NT2/D1 (cell line): Measurements from ENCODE around the gene COG7.

Source experiments
- DNase-seq: peaks from one replicate; pipeline ENCODE4 v3.0.0-alpha.2; 2011; ENCODE audit warnings: low read depth, low spot score
- H3K27me3 ChIP-seq: 2 replicates; pipeline ENCODE4 v1.6.0; 2011; ENCODE audit warnings: mild to moderate bottlenecking; ENCODE audit not compliant: insufficient read length, insufficient read depth
- H3K36me3 ChIP-seq: 2 replicates; pipeline ENCODE4 v1.6.1; 2011; ENCODE audit warnings: mild to moderate bottlenecking, low read length, mixed read lengths; ENCODE audit not compliant: insufficient read depth, insufficient read length
- H3K4me1 ChIP-seq: 2 replicates; pipeline ENCODE4 v1.5.1; 2011; ENCODE audit not compliant: insufficient read depth, insufficient read length
- H3K4me3 ChIP-seq: 2 replicates; pipeline ENCODE4 v1.5.1; 2011; ENCODE audit warnings: low read depth; ENCODE audit not compliant: insufficient read length
- H3K9ac ChIP-seq: 2 replicates; pipeline ENCODE4 v1.6.0; 2011; ENCODE audit warnings: low read depth; ENCODE audit not compliant: insufficient read length
- H3K9me3 ChIP-seq: 2 replicates; pipeline ENCODE4 v1.5.1; 2011; ENCODE audit warnings: mild to moderate bottlenecking, low read length; ENCODE audit not compliant: insufficient read depth
- SUZ12 ChIP-seq: IDR thresholded peaks from 2 replicates; pipeline ENCODE4 v1.6.1; 2011; ENCODE audit not compliant: insufficient read length, insufficient read depth; ENCODE audit errors: extremely low read depth
- YY1 ChIP-seq: IDR thresholded peaks from 2 replicates; pipeline ENCODE4 v1.6.1; 2011; ENCODE audit not compliant: insufficient read length, insufficient read depth
- ZNF274 ChIP-seq: IDR thresholded peaks from 2 replicates; pipeline ENCODE4 v1.6.1; 2011; ENCODE audit warnings: mild to moderate bottlenecking, low read depth, low read length

The COG7 gene

GRCh38 chr16:23380501-23380951, 72.5 kb downstream of the COG7 start:
- Histone ChIP-seq H3K4me3 (no peak overlapping the region), H3K4me1 (peaks cover 11% of the 10 kb centered on the region), H3K36me3 (no peaks in the 10 kb centered on the region), H3K27me3 (no peaks in the 10 kb centered on the region), H3K9ac (no peak overlapping the region), H3K9me3 (no peaks in the 10 kb centered on the region)
- no peak for DNase-seq
- no peak for TF ChIP-seq YY1
- TF ChIP-seq SUZ12 = no peak
- TF ChIP-seq ZNF274 = no peak

GRCh38 chr16:23379707-23380106, 73.3 kb downstream of the COG7 start:
- DNase-seq = no peak
- TF ChIP-seq ZNF274 = no peak
- TF ChIP-seq YY1 = no peak
- TF ChIP-seq SUZ12 = no peak
- Histone ChIP-seq H3K27me3 (no peaks in the 10 kb centered on the region), H3K4me3 (no peak overlapping the region), H3K9me3 (no peaks in the 10 kb centered on the region), H3K36me3 (no peaks in the 10 kb centered on the region), H3K4me1 (peaks cover 11% of the 10 kb centered on the region), H3K9ac (no peak overlapping the region)

- DNase-seq = no peak
- H3K4me3 ChIP-seq = no peak overlapping the region
- TF ChIP-seq ZNF274 = no peak
- no peak for TF ChIP-seq YY1
- no peak for TF ChIP-seq SUZ12
- H3K36me3 ChIP-seq = no peaks in the 10 kb centered on the region
- H3K9ac ChIP-seq = no peak overlapping the region
- H3K4me1 ChIP-seq = peaks cover 11% of the 10 kb centered on the region
- H3K9me3 ChIP-seq = no peaks in the 10 kb centered on the region
- H3K27me3 ChIP-seq = no peaks in the 10 kb centered on the region
Measured at GRCh38 chr16:23378921-23379320, 74.1 kb downstream of the COG7 start.

GRCh38 chr16:23378256-23378655, 74.7 kb downstream of the COG7 start:
- Histone ChIP-seq H3K4me3 (no peak overlapping the region), H3K4me1 (peaks cover 11% of the 10 kb centered on the region), H3K36me3 (no peaks in the 10 kb centered on the region), H3K27me3 (no peaks in the 10 kb centered on the region), H3K9me3 (no peaks in the 10 kb centered on the region), H3K9ac (no peak overlapping the region)
- no peak for DNase-seq
- TF ChIP-seq SUZ12 (no peak), ZNF274 (no peak), YY1 (no peak)

- H3K4me1 ChIP-seq = peaks cover 11% of the 10 kb centered on the region
- no peak overlapping the region for H3K4me3 ChIP-seq
- TF ChIP-seq YY1 = no peak
- no peak for TF ChIP-seq ZNF274
- no peak for TF ChIP-seq SUZ12
- DNase-seq = no peak
- H3K36me3 ChIP-seq = no peaks in the 10 kb centered on the region
- no peak overlapping the region for H3K9ac ChIP-seq
- no peaks in the 10 kb centered on the region for H3K27me3 ChIP-seq
- no peaks in the 10 kb centered on the region for H3K9me3 ChIP-seq
Measured at GRCh38 chr16:23377071-23377931, 75.7 kb downstream of the COG7 start.

GRCh38 chr16:23375643-23376042, 77.3 kb downstream of the COG7 start:
- Histone ChIP-seq H3K9me3 (no peaks in the 10 kb centered on the region), H3K36me3 (no peaks in the 10 kb centered on the region), H3K4me3 (no peak overlapping the region), H3K4me1 (peaks cover 11% of the 10 kb centered on the region), H3K9ac (no peak overlapping the region), H3K27me3 (no peaks in the 10 kb centered on the region)
- no peak for DNase-seq
- TF ChIP-seq ZNF274 (no peak), YY1 (no peak), SUZ12 (no peak)

GRCh38 chr16:23374721-23375510, 78.1 kb downstream of the COG7 start:
- H3K4me3 ChIP-seq = no peak overlapping the region
- no peaks in the 10 kb centered on the region for H3K27me3 ChIP-seq
- H3K9ac ChIP-seq = no peak overlapping the region
- peaks cover 11% of the 10 kb centered on the region for H3K4me1 ChIP-seq
- TF ChIP-seq ZNF274 (no peak), YY1 (no peak), SUZ12 (no peak)
- DNase-seq = no peak
- H3K9me3 ChIP-seq = no peaks in the 10 kb centered on the region
- H3K36me3 ChIP-seq = no peaks in the 10 kb centered on the region
